Glomerular visceral epithelial cell (primary cell): ENCODE results near the gene PLXNB2.
A peak's percentile ranks its signal among the peaks of the same experiment; 100 is the strongest.

Experiments
- DNase-seq: peaks from one replicate; pipeline ENCODE4 v3.0.0-alpha.2; 2016; ENCODE audit errors: extremely low spot score

PLXNB2 gene

DNA sequence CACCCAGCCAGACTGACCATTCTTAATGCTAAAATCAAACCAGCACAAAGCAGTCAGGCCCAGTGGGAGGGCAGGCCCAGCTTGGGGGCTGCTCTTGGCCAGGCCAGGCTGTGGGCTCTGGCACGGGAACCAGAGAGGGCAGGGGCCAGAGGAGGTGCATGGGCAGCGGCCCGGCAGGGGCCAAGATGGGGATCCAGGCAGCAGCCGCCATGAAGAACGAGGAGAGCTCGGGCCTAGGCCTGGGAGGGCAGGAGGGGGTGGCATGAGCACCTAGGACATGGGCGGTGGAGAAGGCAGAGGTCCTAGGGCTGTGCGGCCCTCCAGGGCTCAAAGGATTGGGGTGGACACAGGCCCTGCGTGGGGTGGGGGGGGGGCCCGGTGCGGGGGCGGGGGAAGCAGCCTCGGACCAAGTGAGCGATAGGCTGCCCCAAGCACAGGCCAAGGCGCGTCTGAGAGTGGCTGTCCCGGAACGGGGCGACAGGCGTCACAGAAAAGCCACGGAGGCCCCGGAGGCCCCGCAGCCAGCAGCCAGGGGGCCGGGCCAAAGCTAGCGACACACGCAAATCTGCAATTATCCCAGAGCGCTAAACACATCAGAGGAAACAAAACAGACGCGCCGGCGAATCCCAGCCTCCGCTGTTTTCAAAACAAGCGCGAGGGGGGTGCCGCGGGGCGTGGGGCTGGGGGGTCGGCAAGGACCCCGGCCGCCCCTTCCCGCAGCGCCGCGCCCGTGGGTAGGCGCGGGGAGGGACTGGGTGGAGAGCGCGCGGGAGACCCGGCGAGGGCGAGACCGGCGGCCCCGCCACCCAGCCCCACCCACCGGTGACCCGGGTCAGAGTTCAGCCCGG, 8.3 kb downstream of the PLXNB2 start:
- DNase-seq = no peak

GRCh38 chr22:50298266-50298637, 9.2 kb downstream of the PLXNB2 start:
- DNase-seq = no peak

- no peak for DNase-seq
Observed at GRCh38 chr22:50297510-50298265, 9.8 kb downstream of the PLXNB2 start.

- DNase-seq = no peak
Observed at GRCh38 chr22:50296658-50297490, 10.6 kb downstream of the PLXNB2 start.

DNA sequence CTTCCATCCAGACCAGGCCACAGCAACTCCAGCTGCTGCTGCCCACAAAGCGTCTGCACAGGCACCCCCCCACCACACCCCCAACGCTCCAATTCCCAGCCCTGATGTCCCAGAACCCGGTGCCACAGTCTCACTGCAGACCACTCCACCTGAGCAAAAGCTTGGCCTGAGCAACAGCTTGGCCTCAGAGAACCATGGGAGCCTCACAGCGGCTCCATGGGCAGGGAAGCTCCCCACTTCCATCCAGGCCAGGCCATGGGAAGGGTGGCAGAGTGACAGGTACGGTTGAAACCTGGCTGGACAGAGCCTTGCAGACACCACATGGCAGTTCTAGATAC, 13.2 kb downstream of the PLXNB2 start:
- DNase-seq = no peak

GRCh38 chr22:50293441-50294318, 13.8 kb downstream of the PLXNB2 start:
- peak; percentile 86 for DNase-seq

- DNase-seq = peak; percentile 71
Observed at GRCh38 chr22:50292643-50293440, 14.6 kb downstream of the PLXNB2 start.

- DNase-seq = no peak
Observed at GRCh38 chr22:50289942-50290630, 17.4 kb downstream of the PLXNB2 start.

- no peak for DNase-seq
Observed at GRCh38 chr22:50289151-50289941, 18.1 kb downstream of the PLXNB2 start.

DNA sequence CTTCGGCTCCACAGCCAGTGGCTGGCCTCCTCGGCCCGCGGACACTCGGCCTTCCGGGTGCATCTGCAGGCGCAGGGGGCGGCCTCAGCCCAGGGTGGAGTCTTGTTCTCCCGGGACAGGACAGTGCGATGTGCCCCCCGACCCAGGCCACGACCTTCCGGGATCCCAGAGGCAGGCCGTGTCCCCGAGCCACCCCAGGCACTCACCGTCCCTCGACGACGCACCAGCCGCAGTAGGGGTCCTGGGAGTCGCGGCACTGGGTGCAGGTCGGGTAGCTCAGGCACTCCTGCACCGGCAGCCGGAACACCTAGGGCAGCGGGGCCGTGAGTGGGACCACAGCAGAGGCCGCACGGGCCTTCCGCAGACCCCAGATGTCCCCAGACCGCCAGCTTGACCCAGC, 19.7 kb downstream of the PLXNB2 start:
- DNase-seq = no peak

GRCh38 chr22:50286701-50287318, 20.6 kb downstream of the PLXNB2 start:
- no peak for DNase-seq

DNA sequence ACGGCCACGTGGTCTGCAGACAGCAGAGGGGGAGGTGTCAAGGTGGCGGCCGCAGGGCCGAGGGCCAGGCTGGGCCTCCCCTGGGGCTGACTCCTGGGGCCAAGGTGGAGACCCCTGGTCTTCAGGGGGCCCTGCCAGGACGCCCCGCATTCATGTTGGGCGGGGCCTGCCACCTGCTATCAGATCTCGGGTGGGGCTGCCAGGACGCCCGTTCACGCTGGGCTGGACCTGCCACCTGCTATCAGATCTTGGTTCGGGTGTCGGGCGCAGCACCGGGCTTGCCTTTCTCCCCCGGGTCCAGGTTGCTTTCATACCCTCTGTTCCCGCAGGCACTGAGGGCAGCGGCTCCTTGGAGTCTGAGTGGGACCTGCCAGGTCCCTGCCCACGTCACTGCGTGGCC, 21.2 kb downstream of the PLXNB2 start:
- DNase-seq = no peak

- DNase-seq = no peak
Observed at GRCh38 chr22:50285568-50286229, 21.7 kb downstream of the PLXNB2 start.

- no peak for DNase-seq
Observed at GRCh38 chr22:50284479-50284878, 23.0 kb downstream of the PLXNB2 start.

- DNase-seq = no peak
Observed at GRCh38 chr22:50283821-50284220, 23.6 kb downstream of the PLXNB2 start.

GRCh38 chr22:50282361-50283155, 24.9 kb downstream of the PLXNB2 start:
- peak; percentile 94 for DNase-seq

DNA sequence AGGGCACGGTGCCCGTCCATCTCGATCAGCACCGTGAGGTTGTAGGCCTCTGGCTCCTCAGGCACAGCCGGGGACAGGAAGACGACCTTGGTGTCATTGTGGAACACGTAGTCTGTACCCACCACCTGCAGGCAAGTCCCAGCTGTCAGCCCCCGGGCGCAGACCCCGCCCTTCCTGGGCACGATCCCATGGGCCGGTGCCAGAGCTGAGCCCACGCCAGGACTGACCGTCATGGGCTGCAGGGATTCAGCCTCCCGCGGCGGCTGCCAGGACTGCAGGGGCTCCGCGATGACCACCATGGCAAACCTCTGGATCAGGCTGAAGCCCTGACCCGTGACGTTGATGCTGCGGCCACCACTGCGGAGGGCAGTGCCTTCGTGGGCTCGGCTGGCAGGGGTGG, 25.5 kb downstream of the PLXNB2 start:
- DNase-seq = peak; percentile 79
